ENCODE measurements around the gene HOXD10.

Gene HOXD10

GRCh38 chr2:176138923-176139660 is 22.5 kb downstream of the HOXD10 start:
- Histone ChIP-seq H2BK120ac (ENCODE audit: low read depth, low read length) (no peak overlapping the region), H2BK15ac (ENCODE audit: low read depth, poor library complexity, severe bottlenecking) (no peak overlapping the region), H2AK5ac (ENCODE audit: low read length, severe bottlenecking) (no peak overlapping the region), H3K27me3 (ENCODE audit: control insufficient read depth in 1 of 2, insufficient read depth in 1 of 2, low read length in 2 of 2) (peaks cover 0 to 64% of the 10 kb centered on the region in 2 experiments), H2BK5ac (ENCODE audit: low read depth, low read length, poor library complexity, severe bottlenecking) (no peak overlapping the region), H3K4me1 (ENCODE audit: control insufficient read depth, insufficient read depth, low read depth, low read length) (peaks cover 15% of the 10 kb centered on the region), H4K8ac (ENCODE audit: low read length) (no peak overlapping the region), H3K4me2 (ENCODE audit: low read length, poor library complexity, severe bottlenecking) (peak overlapping the region; percentile 15), H3K79me1 (replicated peaks; ENCODE audit: low read length, poor library complexity, severe bottlenecking) (peaks cover 9% of the 10 kb centered on the region), H2AFZ (ENCODE audit: low read depth, low read length) (no peak overlapping the region), H3K9me3 (ENCODE audit: control insufficient read depth, low read length) (no peaks in the 10 kb centered on the region), H3K23ac (ENCODE audit: low read length in 2 of 2) (no peak overlapping the region), H2BK12ac (ENCODE audit: low read length in 2 of 2) (no peak overlapping the region), H3K4ac (ENCODE audit: low read depth in 1 of 2, low read length in 2 of 2) (no peak overlapping the region), H3K14ac (ENCODE audit: low read length in 2 of 2) (no peak overlapping the region), H3K36me3 (ENCODE audit: control insufficient read depth in 1 of 2, insufficient read depth in 2 of 2, low read depth in 1 of 2, low read length in 2 of 2) (no peaks in the 10 kb centered on the region), H4K91ac (ENCODE audit: low read length) (no peak overlapping the region), H3K18ac (ENCODE audit: low read depth in 1 of 2, low read length in 2 of 2) (no peak overlapping the region), H3K9ac (ENCODE audit: low read length) (peak overlapping the region; percentile 96), H3K27ac (ENCODE audit: low read length, poor library complexity, severe bottlenecking) (no peak overlapping the region), H3K4me3 (ENCODE audit: insufficient read depth in 1 of 2, low read depth in 1 of 2, low read length in 2 of 2) (peak overlapping the region in 1 of 2 experiments; percentile 86)
- 67% methylated on average over 28 of the region's 28 CpGs for WGBS
- no peak for DNase-seq

DNA sequence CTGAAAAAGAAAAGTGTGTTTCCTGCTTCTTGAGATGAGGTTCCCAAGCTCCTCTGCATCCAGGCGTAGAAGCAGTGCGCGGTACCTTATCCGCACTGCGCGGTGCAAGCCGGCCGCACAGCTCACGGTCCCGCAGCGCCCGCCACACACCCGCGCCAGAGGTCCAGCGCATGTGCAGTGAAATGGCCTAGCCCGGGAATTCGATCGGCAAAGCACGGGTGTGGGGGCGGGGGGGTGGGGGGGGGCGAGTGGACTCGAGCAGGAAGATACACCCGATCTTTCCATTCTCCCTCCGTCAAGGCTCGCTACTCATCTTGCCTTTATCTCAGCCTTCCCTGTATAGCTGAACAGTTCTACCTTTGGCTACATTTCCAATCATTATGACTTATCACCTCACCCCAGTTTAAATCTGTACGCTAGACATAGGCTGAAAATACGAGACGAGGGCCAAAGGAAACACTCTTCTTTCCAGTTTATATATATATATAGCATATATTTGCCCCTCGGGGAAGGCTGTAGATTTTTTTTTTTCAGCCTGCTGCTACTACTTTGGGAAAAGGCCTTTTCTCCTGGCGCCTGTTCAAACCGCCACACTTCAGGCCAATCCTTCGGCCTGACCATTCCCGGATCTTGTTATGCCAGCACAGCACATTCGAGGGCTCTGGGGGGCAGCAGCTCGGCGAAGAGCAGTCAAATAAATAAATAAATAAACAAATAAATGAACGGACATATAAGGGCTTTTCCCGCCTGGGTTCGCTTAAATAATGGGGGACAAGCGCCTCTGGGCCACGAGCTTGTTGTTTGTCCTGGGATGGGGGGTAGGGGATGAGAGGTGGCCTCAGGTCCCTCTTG is 23.3 kb downstream of the HOXD10 start:
- Histone ChIP-seq H3K4me1 (ENCODE audit: control insufficient read depth, insufficient read depth, low read depth, low read length) (peaks cover 15% of the 10 kb centered on the region), H3K4me2 (ENCODE audit: low read length, poor library complexity, severe bottlenecking) (peak overlapping the region; percentile 92), H3K14ac (ENCODE audit: low read length in 2 of 2) (no peak overlapping the region), H3K9me3 (ENCODE audit: control insufficient read depth, low read length) (no peaks in the 10 kb centered on the region), H3K27me3 (ENCODE audit: control insufficient read depth in 1 of 2, insufficient read depth in 1 of 2, low read length in 2 of 2) (peaks cover 0 to 61% of the 10 kb centered on the region in 2 experiments), H2AFZ (ENCODE audit: low read depth, low read length) (no peak overlapping the region), H2BK15ac (ENCODE audit: low read depth, poor library complexity, severe bottlenecking) (no peak overlapping the region), H4K8ac (ENCODE audit: low read length) (no peak overlapping the region), H2AK5ac (ENCODE audit: low read length, severe bottlenecking) (no peak overlapping the region), H3K9ac (ENCODE audit: low read length) (peak overlapping the region; percentile 96), H3K23ac (ENCODE audit: low read length in 2 of 2) (no peak overlapping the region), H3K4ac (ENCODE audit: low read depth in 1 of 2, low read length in 2 of 2) (no peak overlapping the region), H3K4me3 (ENCODE audit: insufficient read depth in 1 of 2, low read depth in 1 of 2, low read length in 2 of 2) (peak overlapping the region; percentile 20 to 86), H3K79me1 (replicated peaks; ENCODE audit: low read length, poor library complexity, severe bottlenecking) (peaks cover 9% of the 10 kb centered on the region), H2BK120ac (ENCODE audit: low read depth, low read length) (no peak overlapping the region), H3K18ac (ENCODE audit: low read depth in 1 of 2, low read length in 2 of 2) (no peak overlapping the region), H2BK5ac (ENCODE audit: low read depth, low read length, poor library complexity, severe bottlenecking) (no peak overlapping the region), H3K36me3 (ENCODE audit: control insufficient read depth in 1 of 2, insufficient read depth in 2 of 2, low read depth in 1 of 2, low read length in 2 of 2) (no peaks in the 10 kb centered on the region), H2BK12ac (ENCODE audit: low read length in 2 of 2) (no peak overlapping the region), H4K91ac (ENCODE audit: low read length) (no peak overlapping the region), H3K27ac (ENCODE audit: low read length, poor library complexity, severe bottlenecking) (no peak overlapping the region)
- no peak for DNase-seq
- WGBS = 70% methylated on average over 29 of the region's 41 CpGs

GRCh38 chr2:176140513-176141317 is 24.1 kb downstream of the HOXD10 start:
- WGBS = 20% methylated on average over 46 of the region's 48 CpGs
- H3K23ac ChIP-seq (ENCODE audit: low read length in 2 of 2) = no peak overlapping the region

More at GRCh38 chr2:176140513-176141317, 24.1 kb downstream of the HOXD10 start:
- peak overlapping the region; percentile 92 for H3K4me2 ChIP-seq (ENCODE audit: low read length, poor library complexity, severe bottlenecking)
- no peak overlapping the region for H3K27ac ChIP-seq (ENCODE audit: low read length, poor library complexity, severe bottlenecking)
- no peak overlapping the region for H2BK15ac ChIP-seq (ENCODE audit: low read depth, poor library complexity, severe bottlenecking)
- no peak overlapping the region for H3K14ac ChIP-seq (ENCODE audit: low read length in 2 of 2)
- H3K27me3 ChIP-seq (ENCODE audit: control insufficient read depth in 1 of 2, insufficient read depth in 1 of 2, low read length in 2 of 2) = peaks cover 0 to 59% of the 10 kb centered on the region in 2 experiments
- H3K9ac ChIP-seq (ENCODE audit: low read length) = peak overlapping the region; percentile 96
- H3K18ac ChIP-seq (ENCODE audit: low read depth in 1 of 2, low read length in 2 of 2) = no peak overlapping the region
- H3K4me3 ChIP-seq (ENCODE audit: insufficient read depth in 1 of 2, low read depth in 1 of 2, low read length in 2 of 2) = peak overlapping the region; percentile 61 to 82
- no peak overlapping the region for H4K91ac ChIP-seq (ENCODE audit: low read length)
- H3K36me3 ChIP-seq (ENCODE audit: control insufficient read depth in 1 of 2, insufficient read depth in 2 of 2, low read depth in 1 of 2, low read length in 2 of 2) = no peaks in the 10 kb centered on the region
- H4K8ac ChIP-seq (ENCODE audit: low read length) = no peak overlapping the region
- peaks cover 14% of the 10 kb centered on the region for H3K4me1 ChIP-seq (ENCODE audit: control insufficient read depth, insufficient read depth, low read depth, low read length)
- no peak overlapping the region for H2AK5ac ChIP-seq (ENCODE audit: low read length, severe bottlenecking)
- no peak overlapping the region for H2BK12ac ChIP-seq (ENCODE audit: low read length in 2 of 2)
- H3K9me3 ChIP-seq (ENCODE audit: control insufficient read depth, low read length) = no peaks in the 10 kb centered on the region
- peaks cover 9% of the 10 kb centered on the region for H3K79me1 ChIP-seq (replicated peaks; ENCODE audit: low read length, poor library complexity, severe bottlenecking)
- no peak overlapping the region for H2AFZ ChIP-seq (ENCODE audit: low read depth, low read length)
- H2BK120ac ChIP-seq (ENCODE audit: low read depth, low read length) = no peak overlapping the region
- peak; percentile 52 for DNase-seq
- H2BK5ac ChIP-seq (ENCODE audit: low read depth, low read length, poor library complexity, severe bottlenecking) = no peak overlapping the region
- H3K4ac ChIP-seq (ENCODE audit: low read depth in 1 of 2, low read length in 2 of 2) = no peak overlapping the region

Measured in mesenchymal stem cell (in vitro differentiated cells and primary cell).